ENCODE measurements around the gene FHL3. TPM values are rescaled to one million over a fixed set of nuclear protein-coding genes. Genes with fewer than 3 reads are reported as not detected.

The FHL3 gene
- polyA plus RNA-seq, 1 of the 3 experiments (the other 2 are of a cell fraction): 6.8 TPM

DNA sequence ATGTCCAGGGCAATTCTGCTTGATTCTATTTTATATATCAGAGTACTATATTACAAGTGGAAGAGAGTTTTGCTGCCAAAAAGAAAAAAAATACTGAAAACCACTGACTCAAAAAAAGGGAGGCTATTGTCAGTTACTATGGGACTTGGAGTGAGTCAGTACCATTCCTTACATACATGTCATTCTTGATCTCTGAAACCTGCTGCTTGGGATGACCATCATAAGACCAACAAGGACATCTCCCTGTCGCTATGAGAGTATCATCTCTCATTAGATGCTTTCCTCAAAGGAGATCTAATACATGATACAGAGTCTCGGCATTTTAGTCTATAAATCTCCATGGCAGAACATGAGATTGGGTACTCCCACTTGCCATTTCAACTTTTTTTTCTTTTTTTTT lies 46.6 kb downstream of the FHL3 start:
- Histone ChIP-seq H3K4me2 (peak overlapping the region; percentile 26), H3K4me1 (ENCODE audit: control insufficient read depth in 1 of 2, insufficient read depth in 2 of 2, low read depth in 1 of 2, low read length in 1 of 2) (peaks cover 0 to 15% of the 10 kb centered on the region in 2 experiments; a peak in 1 of 4 replicates), H2AFZ (ENCODE audit: low read depth) (no peak overlapping the region), H3K27ac (ENCODE audit: low read depth in 2 of 2, low read length in 1 of 2) (peak overlapping the region; percentile 5 to 80; a peak in 3 of 4 replicates), H3K9me2 (no peaks in the 10 kb centered on the region), H4K20me1 (ENCODE audit: insufficient read depth) (no peaks in the 10 kb centered on the region), H3K79me2 (ENCODE audit: insufficient read depth) (0 out of 2 replicates have a peak, but pooled peaks cover 5% of the 10 kb centered on the region), H3K36me3 (replicated peaks in 1 of 2; ENCODE audit: control insufficient read depth in 1 of 2, insufficient read depth in 2 of 2, low read length in 1 of 2) (peaks cover 15 to 30% of the 10 kb centered on the region in 2 experiments), H3F3A (replicated peaks; ENCODE audit: insufficient read depth) (peaks cover 29% of the 10 kb centered on the region), H3K27me3 (ENCODE audit: insufficient read depth) (no peaks in the 10 kb centered on the region), H3K9me3 (no peaks in the 10 kb centered on the region), H3K4me3 (ENCODE audit: low read depth in 2 of 2, low read length in 1 of 2) (no peak overlapping the region), H3K9ac (peak overlapping the region; percentile 24; the same call in 1 of the 2 replicates)
- no peak for DNase-seq
- POLR2A ChIA-PET: no interaction called here
- WGBS (ENCODE audit: low lambda C conversion rate): 8% methylated on average over 2 of the region's 2 CpGs
- CTCF ChIA-PET: interaction anchor here (1.0 kb wide), 1 partner anchor 32 kb away, joined by 3 read pairs; no protein-coding TSS in a partner anchor
- TF ChIP-seq SMC3 (IDR thresholded peaks at IDR 0.05; ENCODE audit: low read depth, low read length) (no peak), CHD2 (IDR thresholded peaks at IDR 0.05; ENCODE audit: low read length, partially characterized antibody) (no peak), FOSL2 (IDR thresholded peaks at IDR 0.05; ENCODE audit: borderline replicate concordance, low read depth) (peak; percentile 93), RCOR1 (IDR thresholded peaks at IDR 0.05; ENCODE audit: low read length) (no peak), GATA2 (CRISPR knock-in tag; IDR thresholded peaks at IDR 0.05) (no peak), TAF1 (IDR thresholded peaks at IDR 0.05; ENCODE audit: borderline replicate concordance, low read depth, low read length) (no peak), MXI1 (IDR thresholded peaks at IDR 0.05; ENCODE audit: low read depth, low read length) (no peak), EP300 (IDR thresholded peaks at IDR 0.05; ENCODE audit: borderline replicate concordance in 1 of 2, low read depth in 1 of 2, low read length in 1 of 2) (peak in 1 of 2 experiments; percentile 81; a peak in 2 of 4 replicates), YY1 (IDR thresholded peaks at IDR 0.05; ENCODE audit: low read depth) (no peak), RAD21 (IDR thresholded peaks at IDR 0.05; ENCODE audit: low read length) (no peak), RFX5 (IDR thresholded peaks at IDR 0.05; ENCODE audit: low read length) (no peak), GABPA (IDR thresholded peaks at IDR 0.05; ENCODE audit: low read depth) (no peak), SIN3A (IDR thresholded peaks at IDR 0.05; ENCODE audit: borderline replicate concordance, low read depth, low read length) (no peak), JUND (IDR thresholded peaks at IDR 0.05) (peak; percentile 84), MEF2A (IDR thresholded peaks at IDR 0.05; ENCODE audit: borderline replicate concordance, low read depth) (no peak), NFIC (IDR thresholded peaks at IDR 0.05; ENCODE audit: borderline replicate concordance) (peak; percentile 84), FOXM1 (IDR thresholded peaks at IDR 0.05; ENCODE audit: low read depth) (peak; percentile 53; the same call in 1 of the 2 replicates), TEAD4 (IDR thresholded peaks at IDR 0.05; ENCODE audit: borderline replicate concordance, insufficient read depth) (peak; percentile 93), POLR2AphosphoS5 (IDR thresholded peaks at IDR 0.05; ENCODE audit: low read depth, low read length) (peak; percentile 35; the same call in 1 of the 2 replicates), FOXJ3 (CRISPR knock-in tag; IDR thresholded peaks at IDR 0.05) (no peak), EZH2phosphoT487 (IDR thresholded peaks at IDR 0.05; ENCODE audit: borderline replicate concordance, low read depth) (no peak), ELF1 (IDR thresholded peaks at IDR 0.05) (no peak), RXRA (IDR thresholded peaks at IDR 0.05; ENCODE audit: borderline replicate concordance, low read depth) (no peak)
- TF ChIP-seq, protein P1, sequence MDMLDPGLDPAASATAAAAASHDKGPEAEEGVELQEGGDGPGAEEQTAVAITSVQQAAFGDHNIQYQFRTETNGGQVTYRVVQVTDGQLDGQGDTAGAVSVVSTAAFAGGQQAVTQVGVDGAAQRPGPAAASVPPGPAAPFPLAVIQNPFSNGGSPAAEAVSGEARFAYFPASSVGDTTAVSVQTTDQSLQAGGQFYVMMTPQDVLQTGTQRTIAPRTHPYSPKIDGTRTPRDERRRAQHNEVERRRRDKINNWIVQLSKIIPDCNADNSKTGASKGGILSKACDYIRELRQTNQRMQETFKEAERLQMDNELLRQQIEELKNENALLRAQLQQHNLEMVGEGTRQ (IDR thresholded peaks at IDR 0.05; ENCODE audit: borderline replicate concordance, low read depth, low read length): no peak
- TF ChIP-seq, protein P2, sequence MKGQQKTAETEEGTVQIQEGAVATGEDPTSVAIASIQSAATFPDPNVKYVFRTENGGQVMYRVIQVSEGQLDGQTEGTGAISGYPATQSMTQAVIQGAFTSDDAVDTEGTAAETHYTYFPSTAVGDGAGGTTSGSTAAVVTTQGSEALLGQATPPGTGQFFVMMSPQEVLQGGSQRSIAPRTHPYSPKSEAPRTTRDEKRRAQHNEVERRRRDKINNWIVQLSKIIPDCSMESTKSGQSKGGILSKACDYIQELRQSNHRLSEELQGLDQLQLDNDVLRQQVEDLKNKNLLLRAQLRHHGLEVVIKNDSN (IDR thresholded peaks at IDR 0.05; ENCODE audit: borderline replicate concordance, low read depth): no peak
- TF ChIP-seq, protein P3, sequence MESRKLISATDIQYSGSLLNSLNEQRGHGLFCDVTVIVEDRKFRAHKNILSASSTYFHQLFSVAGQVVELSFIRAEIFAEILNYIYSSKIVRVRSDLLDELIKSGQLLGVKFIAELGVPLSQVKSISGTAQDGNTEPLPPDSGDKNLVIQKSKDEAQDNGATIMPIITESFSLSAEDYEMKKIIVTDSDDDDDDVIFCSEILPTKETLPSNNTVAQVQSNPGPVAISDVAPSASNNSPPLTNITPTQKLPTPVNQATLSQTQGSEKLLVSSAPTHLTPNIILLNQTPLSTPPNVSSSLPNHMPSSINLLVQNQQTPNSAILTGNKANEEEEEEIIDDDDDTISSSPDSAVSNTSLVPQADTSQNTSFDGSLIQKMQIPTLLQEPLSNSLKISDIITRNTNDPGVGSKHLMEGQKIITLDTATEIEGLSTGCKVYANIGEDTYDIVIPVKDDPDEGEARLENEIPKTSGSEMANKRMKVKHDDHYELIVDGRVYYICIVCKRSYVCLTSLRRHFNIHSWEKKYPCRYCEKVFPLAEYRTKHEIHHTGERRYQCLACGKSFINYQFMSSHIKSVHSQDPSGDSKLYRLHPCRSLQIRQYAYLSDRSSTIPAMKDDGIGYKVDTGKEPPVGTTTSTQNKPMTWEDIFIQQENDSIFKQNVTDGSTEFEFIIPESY (IDR thresholded peaks at IDR 0.05; ENCODE audit: borderline replicate concordance, low read depth): peak; percentile 50; the same call in 1 of the 2 replicates
- TF ChIP-seq, protein P4, sequence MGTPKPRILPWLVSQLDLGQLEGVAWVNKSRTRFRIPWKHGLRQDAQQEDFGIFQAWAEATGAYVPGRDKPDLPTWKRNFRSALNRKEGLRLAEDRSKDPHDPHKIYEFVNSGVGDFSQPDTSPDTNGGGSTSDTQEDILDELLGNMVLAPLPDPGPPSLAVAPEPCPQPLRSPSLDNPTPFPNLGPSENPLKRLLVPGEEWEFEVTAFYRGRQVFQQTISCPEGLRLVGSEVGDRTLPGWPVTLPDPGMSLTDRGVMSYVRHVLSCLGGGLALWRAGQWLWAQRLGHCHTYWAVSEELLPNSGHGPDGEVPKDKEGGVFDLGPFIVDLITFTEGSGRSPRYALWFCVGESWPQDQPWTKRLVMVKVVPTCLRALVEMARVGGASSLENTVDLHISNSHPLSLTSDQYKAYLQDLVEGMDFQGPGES (IDR thresholded peaks at IDR 0.05; ENCODE audit: low read depth, low read length): no peak
- TF ChIP-seq, protein P5, sequence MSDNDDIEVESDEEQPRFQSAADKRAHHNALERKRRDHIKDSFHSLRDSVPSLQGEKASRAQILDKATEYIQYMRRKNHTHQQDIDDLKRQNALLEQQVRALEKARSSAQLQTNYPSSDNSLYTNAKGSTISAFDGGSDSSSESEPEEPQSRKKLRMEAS (IDR thresholded peaks at IDR 0.05; ENCODE audit: low read depth): 0 out of 2 replicates have a peak, but pooled peaks have one; percentile 24
- TF ChIP-seq, protein P6, sequence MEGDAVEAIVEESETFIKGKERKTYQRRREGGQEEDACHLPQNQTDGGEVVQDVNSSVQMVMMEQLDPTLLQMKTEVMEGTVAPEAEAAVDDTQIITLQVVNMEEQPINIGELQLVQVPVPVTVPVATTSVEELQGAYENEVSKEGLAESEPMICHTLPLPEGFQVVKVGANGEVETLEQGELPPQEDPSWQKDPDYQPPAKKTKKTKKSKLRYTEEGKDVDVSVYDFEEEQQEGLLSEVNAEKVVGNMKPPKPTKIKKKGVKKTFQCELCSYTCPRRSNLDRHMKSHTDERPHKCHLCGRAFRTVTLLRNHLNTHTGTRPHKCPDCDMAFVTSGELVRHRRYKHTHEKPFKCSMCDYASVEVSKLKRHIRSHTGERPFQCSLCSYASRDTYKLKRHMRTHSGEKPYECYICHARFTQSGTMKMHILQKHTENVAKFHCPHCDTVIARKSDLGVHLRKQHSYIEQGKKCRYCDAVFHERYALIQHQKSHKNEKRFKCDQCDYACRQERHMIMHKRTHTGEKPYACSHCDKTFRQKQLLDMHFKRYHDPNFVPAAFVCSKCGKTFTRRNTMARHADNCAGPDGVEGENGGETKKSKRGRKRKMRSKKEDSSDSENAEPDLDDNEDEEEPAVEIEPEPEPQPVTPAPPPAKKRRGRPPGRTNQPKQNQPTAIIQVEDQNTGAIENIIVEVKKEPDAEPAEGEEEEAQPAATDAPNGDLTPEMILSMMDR (IDR thresholded peaks at IDR 0.05): no peak
